Neural progenitor cell (in vitro differentiated cells): ENCODE measurements around the gene SACM1L. TPM values are rescaled to one million over a fixed set of nuclear protein-coding genes. Genes with fewer than 3 reads are reported as not detected.

ENCODE experiments used
- DNase-seq: peaks from one replicate; pipeline ENCODE4 v3.0.0-alpha.2; 2016; ENCODE audit warnings: low spot score
- H2AFZ ChIP-seq: fragments of 200-600 bp; sonication (generic); replicated peaks from 2 replicates; pipeline ENCODE4 v1.6.1; 2016; ENCODE audit warnings: antibody characterized with exemption
- H3F3A ChIP-seq: fragments of 200-600 bp; sonication (generic); 2 replicates; pipeline ENCODE4 v1.6.1; 2016; ENCODE audit warnings: antibody characterized with exemption, low read depth
- H3K27ac ChIP-seq: fragments of 200-600 bp; sonication (generic); 2 replicates; pipeline ENCODE4 v1.5.1; 2016; ENCODE audit warnings: mild to moderate bottlenecking
- H3K27me3 ChIP-seq: fragments of 200-600 bp; sonication (generic); 2 replicates; pipeline ENCODE4 v1.6.1; 2016; ENCODE audit warnings: mild to moderate bottlenecking, moderate library complexity
- H3K36me3 ChIP-seq: fragments of 200-600 bp; sonication (generic); 2 replicates; pipeline ENCODE4 v1.5.1; 2016
- H3K4me1 ChIP-seq: fragments of 200-600 bp; sonication (generic); 2 replicates; pipeline ENCODE4 v1.6.1; 2016; ENCODE audit warnings: mixed run types
- H3K4me2 ChIP-seq: fragments of 200-600 bp; sonication (generic); 2 replicates; pipeline ENCODE4 v1.6.1; 2016
- H3K4me3 ChIP-seq: fragments of 200-600 bp; sonication (generic); 2 replicates; pipeline ENCODE4 v1.5.1; 2016
- H3K79me2 ChIP-seq: fragments of 200-600 bp; sonication (generic); 2 replicates; pipeline ENCODE4 v1.6.1; 2016; ENCODE audit warnings: low read depth
- H3K9ac ChIP-seq: fragments of 200-600 bp; sonication (generic); 2 replicates; pipeline ENCODE4 v1.6.1; 2016
- H3K9me3 ChIP-seq: fragments of 200-600 bp; sonication (generic); 2 replicates; pipeline ENCODE4 v1.5.1; 2016; ENCODE audit warnings: low read depth
- H4K20me1 ChIP-seq: fragments of 200-600 bp; sonication (generic); 2 replicates; pipeline ENCODE4 v1.6.1; 2016; ENCODE audit warnings: low read depth
- H3K27ac Mint-ChIP-seq: 3 replicates; pipeline ENCODE4 v1.8.0; 2021; ENCODE audit warnings: mixed read lengths
- H3K27me3 Mint-ChIP-seq: 2 replicates; pipeline ENCODE4 v1.8.0; 2022; ENCODE audit warnings: low read depth, mild to moderate bottlenecking, inconsistent platforms, moderate library complexity, mixed read lengths; ENCODE audit not compliant: insufficient read depth
- H3K36me3 Mint-ChIP-seq: 3 replicates; pipeline ENCODE4 v1.8.0; 2021; ENCODE audit warnings: mixed read lengths
- H3K4me1 Mint-ChIP-seq: 3 replicates; pipeline ENCODE4 v1.8.0; 2021; ENCODE audit warnings: mixed read lengths
- H3K4me3 Mint-ChIP-seq: 3 replicates; pipeline ENCODE4 v1.8.0; 2021; ENCODE audit warnings: mild to moderate bottlenecking, moderate library complexity, mixed read lengths
- H3K9me3 Mint-ChIP-seq: 3 replicates; pipeline ENCODE4 v1.8.0; 2020; ENCODE audit warnings: mixed read lengths
- CTCF ChIP-seq: fragments of 200-600 bp; sonication (generic); IDR thresholded peaks from 2 replicates; pipeline ENCODE4 v1.5.1; 2017; ENCODE audit warnings: antibody characterized with exemption, mild to moderate bottlenecking
- EZH2 ChIP-seq: fragments of 200-600 bp; sonication (generic); IDR thresholded peaks from 2 replicates; pipeline ENCODE4 v1.6.1; 2017; ENCODE audit warnings: antibody characterized with exemption, mild to moderate bottlenecking, moderate library complexity
- EZH2phosphoT487 ChIP-seq: fragments of 200-600 bp; sonication (generic); IDR thresholded peaks from 2 replicates; pipeline ENCODE4 v1.6.1; 2017; ENCODE audit warnings: antibody characterized with exemption
- total RNA-seq: library from RNA; depleted of rRNA; stranded (reverse); fragments of >200 nt; gene quantifications from 2 replicates; pipeline ENCODE4 v1.2.3, GENCODE V29; 2015; ENCODE audit warnings: low replicate concordance

SACM1L gene
- total RNA-seq, 1 donor from 2014 or later = 61.8 TPM

GRCh38 chr3:45737234-45737633 lies 48.0 kb downstream of the SACM1L start:
- Mint-ChIP-seq H3K4me1 (no peaks in the 10 kb centered on the region), H3K36me3 (peaks cover 28% of the 10 kb centered on the region), H3K27ac (no peak overlapping the region), H3K4me3 (no peak overlapping the region), H3K9me3 (no peaks in the 10 kb centered on the region), H3K27me3 (no peaks in the 10 kb centered on the region)
- H3K27me3 ChIP-seq = no peaks in the 10 kb centered on the region
- no peak overlapping the region for H2AFZ ChIP-seq
- no peak overlapping the region for H3K4me2 ChIP-seq
- no peak overlapping the region for H3K9ac ChIP-seq
- H3F3A ChIP-seq = no peaks in the 10 kb centered on the region
- H4K20me1 ChIP-seq = no peaks in the 10 kb centered on the region
- H3K4me1 ChIP-seq = no peaks in the 10 kb centered on the region
- no peaks in the 10 kb centered on the region for H3K9me3 ChIP-seq
- H3K4me3 ChIP-seq = no peak overlapping the region
- peaks cover 23% of the 10 kb centered on the region for H3K36me3 ChIP-seq
- no peaks in the 10 kb centered on the region for H3K79me2 ChIP-seq
- no peak overlapping the region for H3K27ac ChIP-seq
- no peak for TF ChIP-seq CTCF
- DNase-seq = no peak

DNA sequence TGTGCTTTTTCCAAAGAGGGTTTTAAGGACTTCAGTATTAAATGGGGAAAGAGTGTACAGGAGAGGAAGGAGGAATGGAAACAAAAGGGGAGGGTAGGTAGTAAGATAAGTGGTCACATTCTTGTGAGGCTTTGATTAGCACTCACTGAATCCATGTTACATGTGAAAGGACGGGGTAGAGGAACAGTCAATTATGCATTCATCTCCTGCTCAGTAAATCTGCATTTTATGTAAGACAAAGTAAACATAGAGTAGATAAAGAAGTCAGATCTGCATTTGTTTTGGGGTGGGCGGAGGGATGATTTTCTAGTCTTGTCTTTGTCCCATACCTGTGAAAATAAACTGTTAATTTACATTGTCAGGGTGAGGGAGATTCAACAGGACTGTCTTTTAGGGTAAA lies 50.8 kb downstream of the SACM1L start:
- no peaks in the 10 kb centered on the region for H3K4me1 ChIP-seq
- H2AFZ ChIP-seq = no peak overlapping the region
- no peaks in the 10 kb centered on the region for H3K27me3 ChIP-seq
- no peak for DNase-seq
- Mint-ChIP-seq H3K9me3 (no peaks in the 10 kb centered on the region), H3K27me3 (no peaks in the 10 kb centered on the region), H3K4me1 (no peaks in the 10 kb centered on the region), H3K4me3 (no peak overlapping the region), H3K27ac (no peak overlapping the region), H3K36me3 (peaks cover 19% of the 10 kb centered on the region)
- no peaks in the 10 kb centered on the region for H3F3A ChIP-seq
- H3K4me3 ChIP-seq = no peak overlapping the region
- H3K4me2 ChIP-seq = no peak overlapping the region
- no peak overlapping the region for H3K27ac ChIP-seq
- no peaks in the 10 kb centered on the region for H3K79me2 ChIP-seq
- H3K9ac ChIP-seq = no peak overlapping the region
- no peak for TF ChIP-seq CTCF
- TF ChIP-seq EZH2phosphoT487 = no peak
- no peak for TF ChIP-seq EZH2
- H4K20me1 ChIP-seq = no peaks in the 10 kb centered on the region
- peaks cover 17% of the 10 kb centered on the region for H3K36me3 ChIP-seq
- H3K9me3 ChIP-seq = no peaks in the 10 kb centered on the region

- Mint-ChIP-seq H3K27me3 (no peaks in the 10 kb centered on the region), H3K4me1 (no peaks in the 10 kb centered on the region), H3K27ac (no peak overlapping the region), H3K9me3 (no peaks in the 10 kb centered on the region), H3K4me3 (no peak overlapping the region), H3K36me3 (peaks cover 19% of the 10 kb centered on the region)
- Histone ChIP-seq H3K27ac (no peak overlapping the region), H3K4me3 (no peak overlapping the region), H3K4me1 (no peaks in the 10 kb centered on the region), H3F3A (no peaks in the 10 kb centered on the region), H3K9ac (no peak overlapping the region), H3K27me3 (no peaks in the 10 kb centered on the region), H3K79me2 (no peaks in the 10 kb centered on the region), H3K36me3 (peaks cover 14% of the 10 kb centered on the region), H2AFZ (no peak overlapping the region), H3K4me2 (no peak overlapping the region), H4K20me1 (no peaks in the 10 kb centered on the region), H3K9me3 (no peaks in the 10 kb centered on the region)
- TF ChIP-seq EZH2phosphoT487 (no peak), EZH2 (no peak), CTCF (no peak)
- DNase-seq = no peak
These were observed 52.1 kb downstream of the SACM1L start for GRCh38 chr3:45741247-45741646.
